Endothelial cell of umbilical vein (primary cell): ENCODE results near the gene XIST.

Source experiments
- EZH2 ChIP-seq: IDR thresholded peaks from 2 replicates; pipeline ENCODE4 v1.6.1; 2012; ENCODE audit warnings: borderline replicate concordance, low read depth, mild to moderate bottlenecking, moderate library complexity, low read length, inconsistent platforms; ENCODE audit not compliant: severe bottlenecking
- POLR2AphosphoS5 ChIP-seq: IDR thresholded peaks from 2 replicates; pipeline ENCODE4 v1.6.1; 2012; ENCODE audit warnings: low read depth, mild to moderate bottlenecking, control low read depth, low read length, moderate library complexity; ENCODE audit not compliant: insufficient read depth
- TF ChIP-seq, protein P1 (sequence below), 2 donors: IDR thresholded peaks; 1 replicate in 1 of 2; 2 replicates in 1 of 2; pipeline ENCODE4 v1.5.1; 2011; ENCODE audit warnings: low read length in 2 of 2, mild to moderate bottlenecking in 2 of 2, moderate library complexity in 2 of 2, control low read depth in 1 of 2, inconsistent platforms in 1 of 2, low read depth in 1 of 2; ENCODE audit not compliant: insufficient read depth in 1 of 2; ENCODE audit errors: extremely low read depth in 1 of 2

DNA sequence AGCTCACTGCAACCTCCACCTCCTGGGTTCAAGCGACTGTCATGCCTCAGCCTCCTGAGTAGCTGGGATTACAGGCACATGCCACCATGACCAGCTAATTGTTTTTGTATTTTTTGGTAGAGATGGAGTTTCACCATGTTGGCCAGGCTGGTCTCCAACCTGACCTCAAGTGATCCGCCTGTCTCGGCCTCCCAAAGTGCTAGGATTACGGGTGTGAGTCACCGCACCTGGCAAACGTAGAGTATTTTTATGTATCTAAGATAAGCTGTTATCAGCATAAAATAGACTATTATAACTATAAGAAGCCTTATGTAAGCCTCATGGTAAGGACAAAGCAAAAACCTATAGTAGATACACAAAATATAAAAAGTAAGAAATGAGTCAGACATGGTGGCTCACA lies 14.6 kb upstream of the XIST start:
- TF ChIP-seq POLR2AphosphoS5: no peak
- TF ChIP-seq, protein P1, sequence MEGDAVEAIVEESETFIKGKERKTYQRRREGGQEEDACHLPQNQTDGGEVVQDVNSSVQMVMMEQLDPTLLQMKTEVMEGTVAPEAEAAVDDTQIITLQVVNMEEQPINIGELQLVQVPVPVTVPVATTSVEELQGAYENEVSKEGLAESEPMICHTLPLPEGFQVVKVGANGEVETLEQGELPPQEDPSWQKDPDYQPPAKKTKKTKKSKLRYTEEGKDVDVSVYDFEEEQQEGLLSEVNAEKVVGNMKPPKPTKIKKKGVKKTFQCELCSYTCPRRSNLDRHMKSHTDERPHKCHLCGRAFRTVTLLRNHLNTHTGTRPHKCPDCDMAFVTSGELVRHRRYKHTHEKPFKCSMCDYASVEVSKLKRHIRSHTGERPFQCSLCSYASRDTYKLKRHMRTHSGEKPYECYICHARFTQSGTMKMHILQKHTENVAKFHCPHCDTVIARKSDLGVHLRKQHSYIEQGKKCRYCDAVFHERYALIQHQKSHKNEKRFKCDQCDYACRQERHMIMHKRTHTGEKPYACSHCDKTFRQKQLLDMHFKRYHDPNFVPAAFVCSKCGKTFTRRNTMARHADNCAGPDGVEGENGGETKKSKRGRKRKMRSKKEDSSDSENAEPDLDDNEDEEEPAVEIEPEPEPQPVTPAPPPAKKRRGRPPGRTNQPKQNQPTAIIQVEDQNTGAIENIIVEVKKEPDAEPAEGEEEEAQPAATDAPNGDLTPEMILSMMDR (IDR thresholded peaks at IDR 0.05; ENCODE audit: extremely low read depth in 1 of 2, insufficient read depth in 1 of 2, low read depth in 1 of 2, low read length in 2 of 2): no peak
- no peak for TF ChIP-seq EZH2
